Measurements from ENCODE around the gene MTMR6. TPM values are rescaled to one million over a fixed set of nuclear protein-coding genes. Genes with fewer than 3 reads are reported as not detected.

MTMR6 gene
- total and polyA plus RNA-seq, 4 donors = 16.3 to 41.4 (median 19.9) TPM

DNA sequence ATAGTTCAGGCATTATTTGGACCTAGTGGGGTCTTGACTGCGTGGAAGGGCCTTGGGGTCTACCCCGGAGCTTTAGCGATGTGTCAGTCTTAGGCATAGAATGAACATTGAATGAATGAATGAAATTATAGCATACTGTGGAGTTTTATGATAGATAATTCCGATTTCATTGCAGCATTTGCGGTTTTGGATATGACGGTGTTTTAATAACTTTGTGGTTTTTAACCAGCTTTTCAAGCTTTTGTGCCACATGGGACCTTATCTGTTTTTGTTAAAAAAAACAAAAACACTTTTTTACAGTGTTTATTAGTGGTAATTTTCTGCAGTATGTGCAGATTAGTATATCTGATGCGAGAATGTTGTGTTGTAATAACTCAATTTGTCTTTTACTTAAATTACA, 14.8 kb upstream of the MTMR6 start:
- WGBS (ENCODE audit: insufficient coverage) = 0% methylated on average over 4 of the region's 7 CpGs
- Histone ChIP-seq H3K4me1 (ENCODE audit: control insufficient read depth, insufficient read depth, low read length) (peaks cover 7% of the 10 kb centered on the region), H3K36me3 (ENCODE audit: control insufficient read depth, insufficient read depth, low read length) (peaks cover 9% of the 10 kb centered on the region), H3K9me3 (ENCODE audit: control insufficient read depth, insufficient read depth, low read length) (no peaks in the 10 kb centered on the region), H3K4me3 (ENCODE audit: low read depth, low read length) (peak overlapping the region; percentile 95), H3K27me3 (ENCODE audit: control insufficient read depth, insufficient read depth, low read length) (no peaks in the 10 kb centered on the region), H3K27ac (ENCODE audit: low read depth, low read length) (peak overlapping the region; percentile 97)
- no peak for DNase-seq (ENCODE audit: low read depth in 4 of 6, low spot score in 6 of 6)

DNA sequence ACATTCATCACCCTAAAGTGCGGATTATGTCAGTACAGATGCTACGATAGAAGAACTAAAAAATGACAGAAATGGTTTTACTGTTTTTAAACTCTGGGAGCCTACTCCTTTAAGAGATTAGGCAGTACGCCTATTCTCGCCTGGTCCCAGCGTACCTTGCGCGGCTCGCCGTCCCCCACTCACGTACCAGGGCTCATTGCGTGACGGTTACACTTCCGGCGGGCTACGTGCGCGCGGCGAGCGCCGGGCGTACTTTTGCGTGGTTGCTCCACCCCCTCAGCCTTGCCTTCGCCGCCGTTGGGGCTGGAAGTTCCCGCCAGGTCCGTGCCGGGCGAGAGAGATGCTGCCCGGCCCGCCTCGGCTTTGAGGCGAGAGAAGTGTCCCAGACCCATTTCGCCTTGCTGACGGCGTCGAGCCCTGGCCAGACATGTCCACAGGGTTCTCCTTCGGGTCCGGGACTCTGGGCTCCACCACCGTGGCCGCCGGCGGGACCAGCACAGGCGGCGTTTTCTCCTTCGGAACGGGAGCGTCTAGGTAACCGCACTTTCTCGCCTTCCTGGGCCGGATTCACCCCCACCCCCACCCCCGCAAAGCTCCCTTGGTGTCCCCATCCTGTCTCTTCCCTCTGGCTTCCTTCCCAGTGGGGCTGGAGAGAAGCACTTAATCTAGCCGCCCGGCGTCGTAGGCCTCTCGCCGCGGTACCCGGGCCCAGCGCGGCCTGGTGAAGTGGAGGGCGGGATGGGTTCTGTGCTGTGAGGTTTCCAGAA, 14.2 kb upstream of the MTMR6 start, which contains the start of gene NUP58:
Gene NUP58, plus strand, starts transcription at position 279 of the 767 bp plus-strand sequence. Its CDS starts 149 bp downstream, at position 428.
- H3K36me3 ChIP-seq (ENCODE audit: control insufficient read depth, insufficient read depth, low read length) = peaks cover 9% of the 10 kb centered on the region
- H3K4me1 ChIP-seq (ENCODE audit: control insufficient read depth, insufficient read depth, low read length) = peaks cover 7% of the 10 kb centered on the region
- no peaks in the 10 kb centered on the region for H3K27me3 ChIP-seq (ENCODE audit: control insufficient read depth, insufficient read depth, low read length)
- H3K27ac ChIP-seq (ENCODE audit: low read depth, low read length) = peak within 1 kb of the TSS; percentile 97
- DNase-seq (ENCODE audit: low read depth in 4 of 6, low spot score in 6 of 6) = peak; percentile 89 to 98 (median 94)
- 0% methylated on average over 63 of the region's 64 CpGs for WGBS (ENCODE audit: insufficient coverage)
- H3K9me3 ChIP-seq (ENCODE audit: control insufficient read depth, insufficient read depth, low read length) = no peaks in the 10 kb centered on the region
- H3K4me3 ChIP-seq (ENCODE audit: low read depth, low read length) = peak within 1 kb of the TSS; percentile 95

DNA sequence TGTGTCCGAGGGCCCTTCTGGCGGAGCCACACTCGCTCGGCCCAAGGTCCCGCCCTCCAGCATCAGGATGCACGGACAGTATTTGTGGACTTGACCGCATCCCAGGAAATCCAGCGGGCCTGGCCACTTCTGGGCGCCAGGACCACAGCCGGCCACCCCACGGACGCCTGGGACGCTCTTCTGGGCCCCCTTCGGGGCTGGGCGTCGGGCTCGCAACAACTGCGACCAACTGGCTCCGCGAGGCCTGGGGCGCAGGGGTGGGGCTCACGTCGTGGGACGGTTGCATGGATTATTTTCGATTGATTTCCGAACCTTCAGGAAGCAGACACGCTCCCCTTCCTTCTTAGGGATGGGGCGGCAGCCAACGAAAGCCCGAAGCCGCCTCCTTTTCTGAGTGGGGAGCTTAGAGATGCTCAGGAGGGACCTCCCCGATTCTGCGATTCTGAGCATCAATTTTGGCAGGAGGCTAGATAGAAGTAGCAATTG, 13.6 kb upstream of the MTMR6 start:
- peak overlapping the region; percentile 97 for H3K27ac ChIP-seq (ENCODE audit: low read depth, low read length)
- DNase-seq (ENCODE audit: low read depth in 4 of 6, low spot score in 6 of 6) = no peak
- H3K9me3 ChIP-seq (ENCODE audit: control insufficient read depth, insufficient read depth, low read length) = no peaks in the 10 kb centered on the region
- H3K36me3 ChIP-seq (ENCODE audit: control insufficient read depth, insufficient read depth, low read length) = peaks cover 5% of the 10 kb centered on the region
- no peaks in the 10 kb centered on the region for H3K27me3 ChIP-seq (ENCODE audit: control insufficient read depth, insufficient read depth, low read length)
- H3K4me1 ChIP-seq (ENCODE audit: control insufficient read depth, insufficient read depth, low read length) = peaks cover 7% of the 10 kb centered on the region
- peak overlapping the region; percentile 95 for H3K4me3 ChIP-seq (ENCODE audit: low read depth, low read length)
- 18% methylated on average over 31 of the region's 33 CpGs for WGBS (ENCODE audit: insufficient coverage)

DNA sequence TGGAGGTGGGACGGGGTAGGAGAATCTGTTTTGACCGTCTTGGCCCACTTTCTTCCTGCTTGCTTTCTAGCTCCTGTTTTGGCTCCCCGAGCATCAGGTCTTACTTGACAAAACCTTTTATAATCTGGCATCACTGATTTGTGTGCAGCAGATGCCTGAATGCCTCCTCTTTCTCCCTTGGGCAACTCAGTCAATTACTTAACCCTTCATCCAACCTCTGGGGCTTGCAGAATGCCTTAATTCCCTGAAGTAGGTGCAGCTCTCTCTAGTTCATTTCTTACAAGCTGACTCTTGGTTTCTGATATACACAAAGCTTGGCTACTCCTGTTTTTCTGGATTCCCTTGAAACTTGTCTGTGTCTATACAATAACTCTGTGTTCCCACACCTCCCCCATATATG, 8.4 kb upstream of the MTMR6 start:
- 40% methylated on average over 1 of the region's 3 CpGs for WGBS (ENCODE audit: insufficient coverage)
- Histone ChIP-seq H3K27me3 (ENCODE audit: control insufficient read depth, insufficient read depth, low read length) (no peaks in the 10 kb centered on the region), H3K9me3 (ENCODE audit: control insufficient read depth, insufficient read depth, low read length) (no peaks in the 10 kb centered on the region), H3K36me3 (ENCODE audit: control insufficient read depth, insufficient read depth, low read length) (no peaks in the 10 kb centered on the region), H3K4me3 (ENCODE audit: low read depth, low read length) (no peak overlapping the region), H3K27ac (ENCODE audit: low read depth, low read length) (no peak overlapping the region), H3K4me1 (ENCODE audit: control insufficient read depth, insufficient read depth, low read length) (peaks cover 2% of the 10 kb centered on the region)
- DNase-seq (ENCODE audit: low read depth in 4 of 6, low spot score in 6 of 6) = no peak

DNA sequence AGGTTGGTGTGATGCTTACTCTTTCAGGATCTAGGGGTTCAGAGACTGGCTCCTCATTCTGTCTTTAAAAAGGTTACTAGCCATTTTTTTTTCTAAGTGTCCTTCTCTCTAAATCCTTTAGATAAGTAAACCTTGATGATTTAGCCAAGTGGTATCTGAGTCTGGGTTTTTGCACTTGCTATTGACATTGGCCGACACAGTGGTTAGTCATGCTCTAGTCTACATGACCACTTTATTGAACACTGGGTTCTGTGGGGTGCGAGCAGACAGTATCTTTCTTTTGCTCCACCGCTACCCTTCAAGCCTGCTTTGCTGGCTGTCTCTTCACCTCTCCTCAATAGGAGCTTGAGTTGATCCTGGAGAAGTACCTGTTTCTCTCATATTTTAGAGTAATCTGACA, 7.9 kb upstream of the MTMR6 start:
- DNase-seq (ENCODE audit: low read depth in 4 of 6, low spot score in 6 of 6) = no peak
- no peak overlapping the region for H3K4me3 ChIP-seq (ENCODE audit: low read depth, low read length)
- no peaks in the 10 kb centered on the region for H3K27me3 ChIP-seq (ENCODE audit: control insufficient read depth, insufficient read depth, low read length)
- no peaks in the 10 kb centered on the region for H3K4me1 ChIP-seq (ENCODE audit: control insufficient read depth, insufficient read depth, low read length)
- H3K36me3 ChIP-seq (ENCODE audit: control insufficient read depth, insufficient read depth, low read length) = no peaks in the 10 kb centered on the region
- WGBS (ENCODE audit: insufficient coverage) = 80% methylated on average over 1 of the region's 3 CpGs
- no peak overlapping the region for H3K27ac ChIP-seq (ENCODE audit: low read depth, low read length)
- H3K9me3 ChIP-seq (ENCODE audit: control insufficient read depth, insufficient read depth, low read length) = no peaks in the 10 kb centered on the region

DNA sequence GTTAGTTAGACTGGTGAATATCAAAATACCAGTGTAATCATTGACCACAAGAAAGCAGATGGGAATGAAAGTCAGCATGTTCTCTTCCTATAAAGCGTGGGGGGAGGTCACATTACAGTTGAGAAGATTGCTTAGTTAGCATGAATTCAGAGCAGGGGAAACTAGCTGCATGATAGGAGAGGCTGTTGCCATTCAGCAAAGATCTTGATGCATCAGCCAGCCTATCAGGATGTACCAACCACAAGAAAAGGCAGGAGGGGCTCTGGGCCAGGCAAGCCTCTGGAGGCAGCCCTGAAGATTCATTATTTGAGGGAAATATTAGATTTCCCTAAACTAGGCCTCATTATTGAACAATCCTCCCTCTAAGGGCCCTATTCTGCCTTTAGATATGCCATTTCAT, 5.0 kb upstream of the MTMR6 start:
- H3K27me3 ChIP-seq (ENCODE audit: control insufficient read depth, insufficient read depth, low read length) = peaks cover 3% of the 10 kb centered on the region
- no peaks in the 10 kb centered on the region for H3K4me1 ChIP-seq (ENCODE audit: control insufficient read depth, insufficient read depth, low read length)
- H3K9me3 ChIP-seq (ENCODE audit: control insufficient read depth, insufficient read depth, low read length) = no peaks in the 10 kb centered on the region
- no peaks in the 10 kb centered on the region for H3K36me3 ChIP-seq (ENCODE audit: control insufficient read depth, insufficient read depth, low read length)
- peak in 2 of 6 donors; percentile 22 to 74 for DNase-seq (ENCODE audit: low read depth in 4 of 6, low spot score in 6 of 6)
- 40% methylated on average over 1 of the region's 1 CpG for WGBS (ENCODE audit: insufficient coverage)
- H3K27ac ChIP-seq (ENCODE audit: low read depth, low read length) = no peak overlapping the region
- no peak overlapping the region for H3K4me3 ChIP-seq (ENCODE audit: low read depth, low read length)

DNA sequence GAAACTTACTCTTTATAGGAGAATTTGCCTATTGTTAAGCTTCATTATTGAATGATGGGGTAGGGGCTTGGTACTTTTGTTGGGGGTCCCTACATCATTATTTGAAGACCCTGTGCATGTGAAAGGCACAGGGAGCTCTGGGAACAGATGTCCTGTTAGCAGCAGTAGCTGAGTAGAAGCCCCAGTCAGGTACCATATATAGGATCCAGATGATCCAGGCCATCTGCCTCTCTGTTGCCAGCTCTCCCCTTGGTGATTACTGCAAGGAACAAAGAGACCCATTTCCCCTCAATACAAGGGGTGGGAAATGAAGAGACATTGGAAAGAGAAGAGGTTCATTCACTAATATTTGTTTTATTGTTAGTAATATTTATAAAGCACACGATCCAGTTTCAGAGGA, 4.4 kb upstream of the MTMR6 start:
- Histone ChIP-seq H3K9me3 (ENCODE audit: control insufficient read depth, insufficient read depth, low read length) (no peaks in the 10 kb centered on the region), H3K36me3 (ENCODE audit: control insufficient read depth, insufficient read depth, low read length) (peaks cover 3% of the 10 kb centered on the region), H3K4me3 (ENCODE audit: low read depth, low read length) (no peak overlapping the region), H3K4me1 (ENCODE audit: control insufficient read depth, insufficient read depth, low read length) (no peaks in the 10 kb centered on the region), H3K27me3 (ENCODE audit: control insufficient read depth, insufficient read depth, low read length) (peaks cover 3% of the 10 kb centered on the region), H3K27ac (ENCODE audit: low read depth, low read length) (no peak overlapping the region)
- WGBS (ENCODE audit: insufficient coverage) = no CpG with 5 or more reads among the region's 1 CpG
- DNase-seq (ENCODE audit: low read depth in 4 of 6, low spot score in 6 of 6) = no peak

DNA sequence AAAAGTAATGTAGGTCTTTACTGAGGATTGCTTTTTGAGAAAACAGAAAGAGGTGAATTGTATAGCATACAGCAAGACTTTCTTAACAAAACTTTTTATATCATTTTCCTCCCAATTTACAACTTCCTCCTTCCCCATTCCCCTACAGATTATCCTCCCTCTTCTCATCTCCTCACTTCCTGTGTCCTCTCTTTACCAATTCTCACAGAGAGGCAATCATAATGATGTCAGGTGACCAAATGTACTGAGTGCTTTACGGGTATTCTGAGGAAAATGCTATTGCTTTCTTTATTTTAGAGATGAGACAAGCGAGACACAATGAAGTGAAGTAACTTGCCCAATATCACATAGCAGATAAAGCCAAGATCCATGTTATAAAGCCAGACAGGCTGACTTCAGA, 1.7 kb upstream of the MTMR6 start:
- Histone ChIP-seq H3K9me3 (ENCODE audit: control insufficient read depth, insufficient read depth, low read length) (no peaks in the 10 kb centered on the region), H3K4me3 (ENCODE audit: low read depth, low read length) (no peak overlapping the region), H3K36me3 (ENCODE audit: control insufficient read depth, insufficient read depth, low read length) (peaks cover 3% of the 10 kb centered on the region), H3K27me3 (ENCODE audit: control insufficient read depth, insufficient read depth, low read length) (peaks cover 3% of the 10 kb centered on the region), H3K4me1 (ENCODE audit: control insufficient read depth, insufficient read depth, low read length) (peaks cover 3% of the 10 kb centered on the region), H3K27ac (ENCODE audit: low read depth, low read length) (no peak overlapping the region)
- DNase-seq (ENCODE audit: low read depth in 4 of 6, low spot score in 6 of 6) = no peak
- WGBS (ENCODE audit: insufficient coverage) = no CpG with 5 or more reads among the region's 2 CpGs

DNA sequence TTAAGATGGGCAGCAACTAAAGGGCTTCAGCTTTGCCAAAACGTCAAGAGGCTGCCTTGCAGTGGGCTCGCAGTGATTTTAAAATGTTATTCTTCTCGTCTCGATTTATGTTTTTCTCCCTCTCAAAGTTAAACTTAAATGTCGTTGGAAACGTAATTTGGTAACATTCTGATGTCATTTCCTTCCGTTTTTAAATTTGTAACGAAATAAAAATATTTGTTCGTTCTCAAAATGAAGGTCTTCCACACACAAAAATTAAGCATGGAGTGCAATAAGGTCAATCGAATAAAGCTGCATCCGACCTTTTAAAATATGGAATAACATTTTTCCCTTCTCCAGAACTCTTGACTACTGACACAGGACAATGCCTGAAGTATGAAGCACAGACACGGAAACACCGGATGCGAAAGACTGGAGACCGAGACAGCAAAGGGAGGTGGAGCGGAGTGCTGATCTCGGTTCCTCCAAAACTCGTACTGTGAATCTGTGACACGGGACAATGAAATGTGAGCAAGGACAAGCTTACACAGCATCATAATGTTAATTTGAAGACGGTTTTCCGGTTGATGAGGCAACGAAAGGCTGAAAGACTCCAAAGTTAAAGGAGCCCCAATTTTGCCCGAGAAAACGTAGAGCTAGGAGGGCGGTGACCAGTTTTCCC, 850 bp downstream of the MTMR6 start:
- H3K4me1 ChIP-seq (ENCODE audit: control insufficient read depth, insufficient read depth, low read length) = peaks cover 3% of the 10 kb centered on the region
- DNase-seq (ENCODE audit: low read depth in 4 of 6, low spot score in 6 of 6) = peak in 4 of 6 donors; percentile 7 to 67 (median 40)
- peak overlapping the region; percentile 87 for H3K27ac ChIP-seq (ENCODE audit: low read depth, low read length)
- peaks cover 3% of the 10 kb centered on the region for H3K36me3 ChIP-seq (ENCODE audit: control insufficient read depth, insufficient read depth, low read length)
- no peaks in the 10 kb centered on the region for H3K9me3 ChIP-seq (ENCODE audit: control insufficient read depth, insufficient read depth, low read length)
- H3K4me3 ChIP-seq (ENCODE audit: low read depth, low read length) = peak overlapping the region; percentile 87
- H3K27me3 ChIP-seq (ENCODE audit: control insufficient read depth, insufficient read depth, low read length) = peaks cover 3% of the 10 kb centered on the region
- 2% methylated on average over 15 of the region's 25 CpGs for WGBS (ENCODE audit: insufficient coverage)
